ENCODE data around the gene ELN.
"Not testable (repeated sequence)": the region's sequence is repeated elsewhere in the genome, so short reads cannot be mapped to it uniquely, and the experiment has no call there.

ELN gene

GRCh38 chr7:74001150-74001494, 26.9 kb upstream of the ELN start:
- DNase-seq (ENCODE audit: low spot score) = no peak

- no peak for DNase-seq (ENCODE audit: low spot score)
Measured at GRCh38 chr7:74002474-74003017, 25.4 kb upstream of the ELN start.

- no peak for DNase-seq (ENCODE audit: low spot score)
Measured at GRCh38 chr7:74003621-74004020, 24.4 kb upstream of the ELN start.

- DNase-seq (ENCODE audit: low spot score) = no peak
Measured at GRCh38 chr7:74006032-74006431, 21.9 kb upstream of the ELN start.

GRCh38 chr7:74006451-74007241, 21.3 kb upstream of the ELN start:
- DNase-seq (ENCODE audit: low spot score) = no peak

- no peak for DNase-seq (ENCODE audit: low spot score)
Measured at GRCh38 chr7:74007242-74007567, 20.8 kb upstream of the ELN start.

GRCh38 chr7:74008687-74009086, 19.3 kb upstream of the ELN start:
- DNase-seq (ENCODE audit: low spot score) = no peak

- DNase-seq (ENCODE audit: low spot score) = no peak
Measured at GRCh38 chr7:74009719-74010118, 18.3 kb upstream of the ELN start.

GRCh38 chr7:74010407-74010806, 17.6 kb upstream of the ELN start:
- no peak for DNase-seq (ENCODE audit: low spot score)

- DNase-seq (ENCODE audit: low spot score) = not testable (repeated sequence)
Measured at GRCh38 chr7:74011421-74011820, 16.6 kb upstream of the ELN start.

GRCh38 chr7:74012842-74013249, 15.1 kb upstream of the ELN start:
- no peak for DNase-seq (ENCODE audit: low spot score)

- no peak for DNase-seq (ENCODE audit: low spot score)
Measured at GRCh38 chr7:74013539-74014272, 14.3 kb upstream of the ELN start.

GRCh38 chr7:74014931-74015330, 13.0 kb upstream of the ELN start:
- no peak for DNase-seq (ENCODE audit: low spot score)

GRCh38 chr7:74015670-74016069, 12.3 kb upstream of the ELN start:
- no peak for DNase-seq (ENCODE audit: low spot score)

- no peak for DNase-seq (ENCODE audit: low spot score)
Measured at GRCh38 chr7:74017125-74017524, 10.8 kb upstream of the ELN start.

- no peak for DNase-seq (ENCODE audit: low spot score)
Measured at GRCh38 chr7:74018246-74018895, 9.6 kb upstream of the ELN start.

- DNase-seq (ENCODE audit: low spot score) = no peak
Measured at GRCh38 chr7:74019149-74019548, 8.8 kb upstream of the ELN start.

- DNase-seq (ENCODE audit: low spot score) = no peak
Measured at GRCh38 chr7:74020390-74020789, 7.6 kb upstream of the ELN start.

GRCh38 chr7:74021546-74022320, 6.2 kb upstream of the ELN start:
- no peak for DNase-seq (ENCODE audit: low spot score)

- no peak for DNase-seq (ENCODE audit: low spot score)
Measured at GRCh38 chr7:74022507-74022906, 5.5 kb upstream of the ELN start.

GRCh38 chr7:74023092-74023536, 4.9 kb upstream of the ELN start:
- DNase-seq (ENCODE audit: low spot score) = no peak

GRCh38 chr7:74023786-74024185, 4.2 kb upstream of the ELN start:
- no peak for DNase-seq (ENCODE audit: low spot score)
